Neural cell (in vitro differentiated cells): ENCODE measurements around the gene WFIKKN2. TPM values are rescaled to one million over a fixed set of nuclear protein-coding genes. Genes with fewer than 3 reads are reported as not detected.

ENCODE experiments used
- H2AFZ ChIP-seq: fragments of 200-600, 300-800 bp; sonication (generic), shearing (Covaris generic); 2 replicates; pipeline ENCODE4 v1.6.0; 2014; ENCODE audit warnings: low read depth, mild to moderate bottlenecking, antibody characterized with exemption, low read length, moderate library complexity
- H3F3A ChIP-seq: fragments of 200-600 bp; shearing (Covaris generic); 2 replicates; pipeline ENCODE4 v1.6.1; 2016; ENCODE audit warnings: mild to moderate bottlenecking, moderate library complexity, mixed read lengths, antibody characterized with exemption, low read length; ENCODE audit not compliant: insufficient read depth, poor library complexity, severe bottlenecking
- H3K27ac ChIP-seq: fragments of 200-600, 300-800 bp; sonication (generic), shearing (Covaris generic); 2 replicates; pipeline ENCODE4 v1.5.1; 2014; ENCODE audit warnings: mild to moderate bottlenecking, low read length, moderate library complexity
- H3K27me3 ChIP-seq: fragments of 300-800, 200-600 bp; sonication (generic), shearing (Covaris generic); 2 replicates; pipeline ENCODE4 v1.6.0; 2014; ENCODE audit warnings: mild to moderate bottlenecking, low read depth, low read length, moderate library complexity; ENCODE audit not compliant: insufficient read depth
- H3K36me3 ChIP-seq: fragments of 300-800, 200-600 bp; sonication (generic), shearing (Covaris generic); 2 replicates; pipeline ENCODE4 v1.5.1; 2014; ENCODE audit warnings: mild to moderate bottlenecking, antibody characterized with exemption, low read length, moderate library complexity; ENCODE audit not compliant: insufficient read depth
- H3K4me2 ChIP-seq: fragments of 300-800, 200-600 bp; sonication (generic), shearing (Covaris generic); 2 replicates; pipeline ENCODE4 v1.6.0; 2014; ENCODE audit warnings: mild to moderate bottlenecking, low read length
- H3K4me3 ChIP-seq: fragments of 300-800, 200-600 bp; sonication (generic), shearing (Covaris generic); 2 replicates; pipeline ENCODE4 v1.5.1; 2014; ENCODE audit warnings: mild to moderate bottlenecking, low read length, moderate library complexity
- H3K79me2 ChIP-seq: fragments of 200-600 bp; shearing (Covaris generic); replicated peaks from 2 replicates; pipeline ENCODE4 v1.6.0; 2014; ENCODE audit warnings: mild to moderate bottlenecking, low read length, moderate library complexity; ENCODE audit not compliant: insufficient read depth
- H3K9ac ChIP-seq: fragments of 300-800, 200-600 bp; sonication (generic), shearing (Covaris generic); 2 replicates; pipeline ENCODE4 v1.6.1; 2016; ENCODE audit warnings: mild to moderate bottlenecking, low read length, mixed read lengths
- H3K9me2 ChIP-seq: fragments of 200-600 bp; shearing (Covaris generic); 2 replicates; pipeline ENCODE4 v1.6.1; 2016; ENCODE audit warnings: mild to moderate bottlenecking, low read length, mixed read lengths; ENCODE audit not compliant: insufficient read depth
- H3K9me3 ChIP-seq: fragments of 200-600, 300-800 bp; sonication (generic), shearing (Covaris generic); 2 replicates; pipeline ENCODE4 v1.6.1; 2016; ENCODE audit warnings: mild to moderate bottlenecking, mixed run types, low read length, moderate library complexity, mixed read lengths
- H4K20me1 ChIP-seq: fragments of 200-600 bp; shearing (Covaris generic); 2 replicates; pipeline ENCODE4 v1.6.1; 2016; ENCODE audit warnings: mild to moderate bottlenecking, mixed run types; ENCODE audit not compliant: insufficient read depth
- CTCF ChIP-seq: fragments of 450-650 bp; IDR thresholded peaks from 2 replicates; pipeline ENCODE4 v1.5.1; 2014; ENCODE audit warnings: antibody characterized with exemption, mild to moderate bottlenecking, moderate library complexity; ENCODE audit not compliant: poor library complexity, severe bottlenecking
- EP300 ChIP-seq: fragments of 450-650 bp; conservative IDR thresholded peaks from 2 replicates; pipeline ENCODE4 v1.6.1; 2014; ENCODE audit warnings: antibody characterized with exemption, mild to moderate bottlenecking, moderate library complexity; ENCODE audit not compliant: poor library complexity, severe bottlenecking
- EZH2 ChIP-seq: fragments of 200-600, 300-800 bp; shearing (Covaris generic), sonication (generic); IDR thresholded peaks from 2 replicates; pipeline ENCODE4 v1.6.1; 2014; ENCODE audit warnings: antibody characterized with exemption, low read length, borderline replicate concordance, mild to moderate bottlenecking; ENCODE audit not compliant: insufficient read depth, poor library complexity, severe bottlenecking
- MXI1 ChIP-seq: fragments of 450-650 bp; conservative IDR thresholded peaks from 2 replicates; pipeline ENCODE4 v1.6.1; 2014; ENCODE audit warnings: antibody characterized with exemption, mild to moderate bottlenecking; ENCODE audit not compliant: poor library complexity, severe bottlenecking
- POLR2AphosphoS5 ChIP-seq: IDR thresholded peaks from 2 replicates; pipeline ENCODE4 v1.6.1; 2012
- RAD21 ChIP-seq: fragments of 450-650 bp; conservative IDR thresholded peaks from 2 replicates; pipeline ENCODE4 v1.6.1; 2014; ENCODE audit warnings: antibody characterized with exemption, mild to moderate bottlenecking, moderate library complexity
- REST ChIP-seq: IDR thresholded peaks from 2 replicates; pipeline ENCODE4 v1.6.1; 2012; ENCODE audit warnings: borderline replicate concordance
- SMC3 ChIP-seq: fragments of 450-650 bp; conservative IDR thresholded peaks from 2 replicates; pipeline ENCODE4 v1.6.1; 2014; ENCODE audit warnings: antibody characterized with exemption, mild to moderate bottlenecking, moderate library complexity; ENCODE audit not compliant: poor library complexity
- TAF1 ChIP-seq: IDR thresholded peaks from 2 replicates; pipeline ENCODE4 v1.6.1; 2012; ENCODE audit warnings: low read depth
- polyA plus RNA-seq: library from polyadenylated mRNA; depleted of rRNA; stranded (reverse); fragments of >200 nt; gene quantifications from 2 replicates; pipeline ENCODE4 v1.2.3, GENCODE V29; 2014

WFIKKN2 gene
- polyA plus RNA-seq, 1 donor from 2014 or later = not detected

- Histone ChIP-seq H3K27me3 (no peaks in the 10 kb centered on the region), H3K4me3 (no peak overlapping the region), H2AFZ (no peak overlapping the region), H3K9me3 (no peaks in the 10 kb centered on the region), H3K36me3 (no peaks in the 10 kb centered on the region), H3K9me2 (no peaks in the 10 kb centered on the region), H3K27ac (no peak overlapping the region), H3K79me2 (no peaks in the 10 kb centered on the region), H3K4me2 (no peak overlapping the region), H4K20me1 (no peaks in the 10 kb centered on the region), H3K9ac (no peak overlapping the region), H3F3A (no peaks in the 10 kb centered on the region)
- TF ChIP-seq TAF1 (no peak), MXI1 (no peak), EZH2 (no peak), EP300 (no peak), CTCF (no peak), SMC3 (no peak), REST (no peak), RAD21 (no peak), POLR2AphosphoS5 (no peak)
Observed at GRCh38 chr17:50881182-50881581, 45.8 kb downstream of the WFIKKN2 start.

- no peak overlapping the region for H3K4me3 ChIP-seq
- no peaks in the 10 kb centered on the region for H3K9me2 ChIP-seq
- TF ChIP-seq POLR2AphosphoS5 (no peak), REST (no peak), CTCF (no peak), EP300 (no peak), MXI1 (no peak), TAF1 (no peak), RAD21 (no peak), EZH2 (no peak), SMC3 (no peak)
- no peaks in the 10 kb centered on the region for H4K20me1 ChIP-seq
- no peaks in the 10 kb centered on the region for H3F3A ChIP-seq
- no peaks in the 10 kb centered on the region for H3K79me2 ChIP-seq
- H3K9ac ChIP-seq = no peak overlapping the region
- H2AFZ ChIP-seq = no peak overlapping the region
- H3K36me3 ChIP-seq = no peaks in the 10 kb centered on the region
- H3K27me3 ChIP-seq = no peaks in the 10 kb centered on the region
- no peak overlapping the region for H3K27ac ChIP-seq
- H3K4me2 ChIP-seq = no peak overlapping the region
- no peaks in the 10 kb centered on the region for H3K9me3 ChIP-seq
Observed at GRCh38 chr17:50882851-50883250, 47.5 kb downstream of the WFIKKN2 start.
